Measurements from ENCODE around the gene AGTRAP.

The AGTRAP gene

GRCh38 chr1:11735854-11736745, at the start of gene AGTRAP:
Gene AGTRAP (plus strand): TSS chr1:11736136. CDS start chr1:11736209, 73 bp downstream.
- peak; percentile 96 for DNase-seq (ENCODE audit: low spot score)

GRCh38 chr1:11688506-11688905, 47.4 kb upstream of the AGTRAP start:
- no peak for DNase-seq (ENCODE audit: low spot score)

GRCh38 chr1:11690397-11691301, 45.3 kb upstream of the AGTRAP start:
- no peak for DNase-seq (ENCODE audit: low spot score)

GRCh38 chr1:11691302-11691914, 44.5 kb upstream of the AGTRAP start, which contains the start of gene DRAXIN:
Gene DRAXIN (plus strand): TSS chr1:11691710. CDS start chr1:11706259, 14,549 bp downstream.
- DNase-seq (ENCODE audit: low spot score), result no peak

GRCh38 chr1:11691928-11692711, 43.8 kb upstream of the AGTRAP start:
- no peak for DNase-seq (ENCODE audit: low spot score)

GRCh38 chr1:11693024-11693590, 42.8 kb upstream of the AGTRAP start:
- DNase-seq (ENCODE audit: low spot score), result no peak

GRCh38 chr1:11693917-11694316, 42.0 kb upstream of the AGTRAP start:
- no peak for DNase-seq (ENCODE audit: low spot score)

- DNase-seq (ENCODE audit: low spot score), result no peak
Observed at GRCh38 chr1:11695861-11696260, 40.1 kb upstream of the AGTRAP start.

- no peak for DNase-seq (ENCODE audit: low spot score)
Observed at GRCh38 chr1:11697188-11697892, 38.6 kb upstream of the AGTRAP start.

- no peak for DNase-seq (ENCODE audit: low spot score)
Observed at GRCh38 chr1:11697893-11698210, 38.1 kb upstream of the AGTRAP start.

GRCh38 chr1:11700601-11701467, 35.1 kb upstream of the AGTRAP start:
- DNase-seq (ENCODE audit: low spot score), result no peak

- no peak for DNase-seq (ENCODE audit: low spot score)
Observed at GRCh38 chr1:11701551-11701961, 34.4 kb upstream of the AGTRAP start.

- DNase-seq (ENCODE audit: low spot score), result no peak
Observed at GRCh38 chr1:11701981-11702803, 33.7 kb upstream of the AGTRAP start.

GRCh38 chr1:11703357-11704193, 32.4 kb upstream of the AGTRAP start:
- peak; percentile 36 for DNase-seq (ENCODE audit: low spot score)

GRCh38 chr1:11704194-11704529, 31.8 kb upstream of the AGTRAP start:
- no peak for DNase-seq (ENCODE audit: low spot score)

GRCh38 chr1:11704691-11705475, 31.1 kb upstream of the AGTRAP start:
- no peak for DNase-seq (ENCODE audit: low spot score)

- DNase-seq (ENCODE audit: low spot score), result no peak
Observed at GRCh38 chr1:11705596-11705995, 30.3 kb upstream of the AGTRAP start.
